ENCODE results near the gene APOBEC3H.

APOBEC3H gene

DNA sequence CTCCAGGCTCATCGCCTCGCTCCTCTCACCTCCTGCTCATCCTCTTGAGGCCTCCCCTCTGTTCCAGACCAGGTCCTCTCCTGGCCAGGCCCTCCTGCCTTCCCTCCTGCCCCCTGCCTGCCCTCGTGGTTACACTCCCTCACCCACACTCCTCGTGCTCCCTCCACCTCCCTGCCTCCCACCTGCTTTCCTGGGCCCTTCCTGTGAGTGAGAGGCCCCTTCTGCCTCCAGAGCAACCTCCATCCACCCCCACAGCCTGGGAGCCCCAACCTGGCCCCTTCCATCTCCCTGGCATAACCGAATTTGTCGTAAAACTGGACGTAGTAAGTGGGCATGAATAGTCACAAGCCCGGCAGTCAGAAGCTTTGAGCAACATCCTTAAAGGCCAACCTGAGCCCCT lies 15.4 kb upstream of the APOBEC3H start:
- DNase-seq = no peak

DNA sequence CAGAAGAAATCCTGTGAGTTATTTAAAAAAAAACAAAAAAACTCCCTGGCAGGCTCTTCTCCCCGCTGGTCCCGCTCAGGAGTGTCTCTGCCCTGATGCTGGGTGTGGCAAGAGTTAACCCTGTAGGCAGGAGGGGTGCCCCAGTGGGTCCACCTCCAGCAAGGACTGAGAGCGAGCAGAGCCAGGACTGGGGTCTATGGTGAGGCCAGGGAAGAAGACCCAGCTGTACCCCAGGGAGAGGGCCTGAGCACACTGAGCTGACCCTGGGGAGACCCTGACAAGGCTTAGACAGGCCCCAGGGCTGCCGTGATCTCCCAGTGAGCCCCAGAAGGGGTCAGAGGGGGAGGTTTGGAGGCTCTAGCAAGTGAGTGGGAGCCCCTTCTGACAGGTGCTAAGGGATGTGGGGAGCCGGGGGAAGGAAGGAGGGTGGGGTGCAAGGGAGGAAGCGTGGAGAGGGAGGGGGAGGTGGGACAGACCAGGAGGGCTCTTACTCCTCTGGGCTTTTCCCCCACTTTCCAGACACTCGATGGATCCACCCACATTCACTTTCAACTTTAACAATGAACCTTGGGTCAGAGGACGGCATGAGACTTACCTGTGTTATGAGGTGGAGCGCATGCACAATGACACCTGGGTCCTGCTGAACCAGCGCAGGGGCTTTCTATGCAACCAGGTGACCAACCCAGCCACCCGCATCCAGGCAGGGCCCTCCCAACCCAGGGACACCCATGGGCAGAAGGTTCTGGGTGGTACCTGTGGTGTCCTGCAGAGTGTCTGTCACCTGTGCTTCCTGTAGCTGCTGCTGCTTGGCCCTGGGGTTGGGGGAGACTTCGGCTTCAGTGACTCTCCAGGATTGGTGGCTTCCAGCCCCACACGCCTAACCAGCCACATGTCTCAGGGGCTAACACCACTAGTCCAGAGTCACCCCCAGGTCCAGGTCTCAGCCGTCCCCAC lies 13.6 kb upstream of the APOBEC3H start:
- DNase-seq = no peak

DNA sequence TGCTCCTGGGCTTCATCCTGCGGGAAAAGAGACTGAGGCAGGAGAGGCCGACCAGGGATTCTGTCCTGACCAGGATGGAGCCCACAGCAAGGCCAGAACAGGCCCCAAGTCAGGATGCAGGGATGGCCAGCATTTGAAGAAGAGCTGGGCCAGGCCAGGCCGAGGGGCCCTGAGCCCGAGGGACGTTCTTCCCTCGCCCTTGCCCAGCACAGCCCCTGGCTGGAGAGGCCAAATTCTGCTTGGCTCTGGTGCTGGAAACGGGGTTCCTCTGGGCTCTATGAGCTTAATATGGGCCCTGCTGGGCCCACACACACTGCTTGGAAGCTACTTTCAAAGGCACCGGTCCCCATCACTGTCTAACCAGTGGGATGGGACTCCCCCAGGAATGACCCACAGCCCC lies 12.4 kb upstream of the APOBEC3H start:
- no peak for DNase-seq

DNA sequence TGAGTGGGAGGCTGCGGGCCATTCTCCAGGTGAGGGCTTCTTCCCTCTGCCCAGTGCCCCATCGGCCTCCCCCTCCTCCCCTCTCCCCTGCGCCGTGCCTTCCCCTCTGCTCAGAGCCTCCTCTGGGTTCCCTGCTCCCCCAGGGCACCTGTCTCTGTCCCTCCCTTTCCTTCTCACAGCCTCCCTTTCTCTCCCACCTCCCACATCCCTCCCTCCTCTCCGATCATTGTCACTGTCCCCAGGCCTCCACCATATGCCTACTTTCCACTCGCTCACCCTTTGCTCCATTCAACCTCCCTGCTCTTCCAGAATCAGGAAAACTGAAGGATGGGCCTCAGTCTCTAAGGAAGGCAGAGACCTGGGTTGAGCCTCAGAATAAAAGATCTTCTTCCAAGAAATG lies 9.9 kb upstream of the APOBEC3H start:
- no peak for DNase-seq

DNA sequence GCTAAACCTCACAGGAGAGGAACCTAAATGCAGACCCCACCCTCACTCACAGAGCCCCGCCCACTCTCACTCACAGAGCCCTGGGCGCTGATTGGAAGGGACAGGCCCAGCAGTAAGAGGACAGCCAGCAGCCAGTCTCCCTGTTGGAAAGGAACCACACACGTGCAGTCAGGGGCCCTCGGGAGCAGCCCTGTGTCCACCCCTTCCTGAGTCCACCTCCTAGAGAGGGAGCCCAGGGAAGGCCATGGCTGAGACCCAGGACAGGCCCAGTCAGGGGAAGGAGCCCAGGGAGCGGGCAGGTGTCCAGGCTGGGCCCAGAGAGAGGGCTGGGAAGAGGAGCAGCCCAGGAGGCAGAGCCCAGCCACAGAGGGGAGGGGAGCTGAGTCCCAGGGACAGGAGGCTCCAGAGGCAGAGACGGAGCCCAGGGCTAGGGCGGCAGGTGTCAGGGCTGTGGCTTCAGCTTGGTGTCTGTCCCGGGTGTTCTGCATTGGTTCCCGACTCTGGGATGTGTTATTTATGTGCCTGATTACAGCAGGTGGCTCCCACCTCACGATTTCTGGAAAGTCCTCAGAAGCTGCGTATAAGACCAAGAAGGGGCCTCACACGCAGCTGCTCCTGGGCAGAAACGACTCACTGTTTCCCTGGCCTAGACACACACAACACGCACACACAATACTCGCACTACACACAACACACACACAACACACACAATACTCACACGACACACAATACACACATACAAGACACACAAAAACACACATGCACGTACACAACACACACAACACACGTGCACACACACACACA lies 9.0 kb upstream of the APOBEC3H start:
- no peak for DNase-seq

DNA sequence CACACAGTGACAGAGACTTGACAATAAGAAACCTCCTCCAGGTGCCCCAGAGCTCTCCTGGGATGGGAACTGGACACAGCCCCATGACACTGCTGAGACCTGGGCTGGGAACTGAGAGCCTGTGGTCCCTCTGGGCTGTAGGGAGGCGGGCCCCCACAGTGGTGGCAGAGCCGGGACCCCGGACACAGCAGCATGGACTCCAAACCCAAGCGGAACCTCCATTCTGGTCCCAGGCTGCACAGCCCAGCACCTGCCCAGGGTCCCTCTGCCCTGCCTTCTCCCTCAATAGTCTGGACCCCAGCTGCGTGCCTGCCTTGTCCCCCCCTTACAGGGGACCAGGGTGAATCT lies 8.4 kb upstream of the APOBEC3H start:
- no peak for DNase-seq

DNA sequence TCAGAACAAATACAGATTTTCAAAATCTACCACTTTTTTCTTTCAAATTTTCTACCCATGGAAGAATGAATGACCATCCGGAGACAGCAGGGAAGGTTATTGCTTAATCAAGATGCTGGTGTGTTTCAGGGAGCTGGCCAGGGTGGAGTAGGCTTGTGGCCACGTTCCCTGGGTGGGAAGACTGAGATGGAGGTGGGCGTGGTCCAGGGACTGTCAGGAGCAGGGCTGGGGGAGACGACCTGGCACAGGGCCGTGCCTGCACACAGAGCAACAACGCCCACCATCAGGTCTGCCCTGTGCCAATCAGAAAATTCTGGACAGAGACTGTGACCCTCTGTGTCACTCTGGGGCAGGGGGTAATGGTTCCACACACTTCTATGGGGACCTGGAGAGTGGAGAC lies 7.1 kb upstream of the APOBEC3H start:
- DNase-seq = no peak

DNA sequence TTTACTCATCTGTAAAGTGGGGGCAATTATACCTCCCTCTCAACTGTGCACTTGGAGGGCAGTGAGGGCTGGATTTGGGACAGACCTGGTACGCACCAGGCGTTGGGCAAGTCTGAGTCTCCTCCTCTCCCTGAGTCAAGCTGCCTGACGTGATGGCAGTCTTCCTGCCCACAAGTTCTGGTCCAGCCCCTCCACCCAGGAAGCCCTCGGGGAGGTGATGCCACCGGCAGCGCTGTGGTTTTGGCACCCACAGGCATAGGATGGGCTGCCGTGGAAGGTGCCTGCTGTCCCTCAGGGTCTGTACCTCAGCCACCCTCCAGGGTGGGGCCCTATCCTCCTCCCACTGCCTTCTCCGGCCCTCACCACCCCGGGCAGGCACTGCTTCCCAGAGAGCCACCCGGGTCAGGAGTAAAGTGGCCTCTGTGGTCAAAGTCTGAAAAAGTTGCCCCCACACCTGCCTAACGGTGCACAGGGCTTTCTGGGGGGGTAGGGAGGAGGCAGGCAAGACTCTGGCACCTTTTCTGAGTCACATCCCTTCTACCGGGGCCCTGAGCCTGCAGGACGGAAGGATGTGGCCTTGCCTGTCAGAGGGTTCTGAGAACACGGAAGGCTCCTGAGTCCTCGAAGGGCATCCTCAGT lies 6.5 kb upstream of the APOBEC3H start:
- no peak for DNase-seq

DNA sequence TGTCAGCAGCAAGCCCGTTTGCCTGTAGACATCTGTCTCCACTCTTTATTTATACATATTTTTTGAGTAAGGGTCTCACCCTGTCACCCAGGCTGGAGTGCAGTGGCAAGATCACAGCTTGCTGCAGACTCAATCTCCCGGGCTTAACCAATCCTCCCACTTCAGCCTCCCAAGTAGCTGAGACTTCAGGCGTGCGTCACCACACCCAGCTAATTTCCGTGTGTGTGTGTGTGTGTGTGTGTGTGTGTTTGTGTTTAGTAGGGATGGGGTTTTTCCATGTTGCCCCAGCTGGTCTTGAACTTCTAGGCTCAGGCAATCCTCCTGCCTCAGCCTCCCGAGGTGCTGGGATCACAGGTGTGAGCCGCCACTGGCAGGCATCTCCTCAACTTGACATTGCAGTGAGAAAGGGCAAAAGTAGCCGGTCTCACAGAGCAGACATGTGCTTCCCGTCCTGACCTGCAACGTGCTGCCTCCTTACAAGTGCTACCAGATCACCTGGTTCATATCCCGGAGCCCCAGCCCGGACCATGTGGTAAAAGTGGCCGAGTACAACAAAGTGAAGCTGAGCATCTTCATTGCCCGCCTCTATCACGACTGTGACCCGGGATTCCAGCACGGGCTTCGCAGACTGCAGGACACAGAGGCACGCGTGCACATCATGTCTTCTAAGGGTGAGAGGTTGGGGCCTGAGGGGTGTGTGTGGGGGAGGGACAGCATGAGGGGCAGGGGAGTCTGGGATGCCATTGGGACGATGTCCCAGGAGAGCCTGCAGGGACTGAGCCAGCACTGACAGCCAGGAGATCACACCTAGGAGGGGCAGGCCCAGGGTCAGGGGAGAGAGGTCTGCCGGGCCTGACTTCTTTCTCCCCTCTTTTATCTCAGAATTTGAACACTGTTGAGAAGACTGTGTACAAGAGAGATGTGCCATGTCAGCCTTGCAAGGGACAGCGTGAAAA lies 5.6 kb upstream of the APOBEC3H start:
- no peak for DNase-seq

DNA sequence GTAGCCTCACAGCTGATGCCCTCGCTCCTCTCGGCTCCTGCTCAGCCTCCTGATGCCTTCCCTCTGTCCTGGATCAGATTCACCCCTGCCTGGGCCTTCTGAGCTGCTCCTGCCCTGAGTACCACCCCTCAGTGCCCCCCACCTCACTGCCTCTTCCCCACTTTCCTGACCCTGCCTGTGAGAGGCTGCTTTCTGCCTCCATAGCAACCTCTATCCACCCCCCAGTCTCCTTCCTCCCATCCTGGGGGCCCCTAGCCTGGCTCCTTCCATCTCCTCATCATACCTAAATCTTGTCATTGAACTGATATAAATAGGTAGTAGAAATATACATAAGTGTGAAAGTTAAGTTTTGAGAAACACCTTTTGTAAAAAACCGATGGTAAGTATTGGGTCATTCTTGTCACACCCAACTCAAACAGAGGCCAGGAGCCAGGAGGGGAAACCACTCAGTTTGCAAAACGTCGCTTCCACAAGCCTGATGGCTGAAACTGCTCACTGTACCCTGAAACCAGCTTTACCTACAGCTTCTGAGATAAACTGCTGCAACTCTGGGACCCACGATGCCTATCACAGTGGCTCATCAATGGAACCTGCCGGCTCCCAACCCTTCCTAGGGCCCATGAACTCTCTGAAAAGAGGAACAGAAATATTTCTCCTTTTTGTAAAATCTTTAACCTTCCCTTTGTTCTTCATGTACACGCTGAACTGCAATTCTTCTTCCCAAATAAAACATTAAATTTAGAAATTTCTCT lies 4.8 kb upstream of the APOBEC3H start:
- DNase-seq = no peak

DNA sequence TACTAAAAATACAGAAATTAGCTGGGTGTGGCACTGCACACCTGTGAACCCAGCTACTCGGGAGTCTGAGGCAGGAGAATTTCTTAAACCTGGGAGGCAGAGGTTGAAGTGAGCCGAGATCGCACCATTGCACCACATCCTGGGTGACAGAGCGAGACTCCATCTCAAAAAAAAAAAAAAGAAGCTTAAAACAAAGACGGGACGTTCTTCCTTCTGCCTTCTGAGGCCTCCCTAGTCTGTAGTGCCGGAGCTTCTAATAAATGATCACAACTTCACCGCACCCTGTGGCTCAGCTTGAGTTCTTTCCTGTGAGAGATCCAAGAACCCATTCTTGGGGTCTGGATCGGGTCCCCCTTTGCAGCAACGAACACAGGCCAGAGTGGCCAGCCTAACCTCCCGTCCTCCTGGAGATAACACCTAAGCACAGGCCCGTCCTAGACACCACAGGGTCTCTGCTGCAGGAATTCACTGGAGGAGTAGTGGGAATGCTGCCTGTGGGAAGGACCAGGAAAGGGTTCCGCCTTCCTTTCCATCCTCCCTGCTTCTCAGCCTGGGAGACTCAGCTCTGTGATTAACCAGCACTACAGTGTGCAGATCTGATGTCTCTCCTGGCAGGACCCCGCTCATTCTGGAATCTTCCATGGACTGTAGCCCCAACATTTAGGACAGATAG lies 2.2 kb upstream of the APOBEC3H start:
- DNase-seq = no peak

DNA sequence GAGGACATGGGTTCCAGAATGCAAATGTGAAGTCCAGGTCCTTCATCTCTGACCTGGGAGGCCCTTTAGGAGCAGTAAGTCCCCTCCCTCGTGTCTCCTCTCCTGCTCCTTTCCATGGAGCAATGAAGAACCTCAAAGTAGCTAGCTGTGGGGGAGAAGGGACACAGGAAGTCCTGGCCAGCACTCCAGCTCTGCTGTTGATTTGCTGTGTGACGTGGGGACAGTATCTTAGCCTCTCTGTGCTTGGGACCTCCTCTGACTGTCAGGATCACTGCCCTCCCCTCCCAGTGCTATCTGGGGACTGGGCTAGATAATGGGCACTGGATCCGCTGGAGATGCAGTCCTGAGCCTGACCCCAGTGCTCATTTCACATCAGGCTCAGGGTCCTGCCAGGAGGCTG lies 1.1 kb upstream of the APOBEC3H start:
- DNase-seq = no peak

DNA sequence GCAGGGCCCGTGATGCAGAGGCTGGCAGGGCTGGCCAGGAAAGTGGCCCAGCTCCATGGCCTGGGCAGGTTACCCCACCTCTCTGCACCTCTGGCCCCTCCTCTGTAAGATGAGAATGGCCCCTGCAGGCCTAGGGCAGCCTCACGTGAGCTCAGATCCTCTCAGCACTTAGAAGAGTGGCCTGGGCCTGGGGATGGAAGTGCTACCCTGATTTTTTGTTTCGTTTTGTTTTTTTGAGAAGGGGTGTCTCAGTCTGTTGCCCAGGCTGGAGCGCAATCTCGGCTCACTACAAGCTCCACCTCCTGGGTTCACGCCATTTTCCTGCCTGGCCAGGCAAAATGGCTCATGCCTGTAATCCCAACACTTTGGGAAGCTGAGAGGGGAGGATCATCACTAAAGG lies 982 bp downstream of the APOBEC3H start:
- peak; percentile 9 for DNase-seq

DNA sequence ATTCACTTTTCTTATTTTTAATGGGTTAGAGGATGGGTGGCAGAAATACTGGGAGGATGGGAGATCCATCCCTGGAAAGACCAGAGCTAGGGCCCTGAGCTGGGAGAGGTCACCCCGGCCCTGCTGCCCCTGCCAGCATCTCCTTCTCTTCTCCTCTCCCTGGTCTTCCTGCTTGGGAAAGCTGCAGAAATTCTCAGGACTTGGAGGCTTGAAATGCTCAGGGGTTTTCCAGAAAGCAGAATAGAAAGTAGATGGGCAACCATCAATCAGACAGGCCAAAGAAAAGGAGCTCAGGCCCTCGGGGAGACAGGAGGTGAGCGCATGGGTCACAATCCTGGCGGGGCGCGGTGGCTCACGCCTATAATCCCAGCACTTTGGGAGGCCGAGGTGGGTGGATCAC lies 1.5 kb downstream of the APOBEC3H start:
- DNase-seq = no peak

DNA sequence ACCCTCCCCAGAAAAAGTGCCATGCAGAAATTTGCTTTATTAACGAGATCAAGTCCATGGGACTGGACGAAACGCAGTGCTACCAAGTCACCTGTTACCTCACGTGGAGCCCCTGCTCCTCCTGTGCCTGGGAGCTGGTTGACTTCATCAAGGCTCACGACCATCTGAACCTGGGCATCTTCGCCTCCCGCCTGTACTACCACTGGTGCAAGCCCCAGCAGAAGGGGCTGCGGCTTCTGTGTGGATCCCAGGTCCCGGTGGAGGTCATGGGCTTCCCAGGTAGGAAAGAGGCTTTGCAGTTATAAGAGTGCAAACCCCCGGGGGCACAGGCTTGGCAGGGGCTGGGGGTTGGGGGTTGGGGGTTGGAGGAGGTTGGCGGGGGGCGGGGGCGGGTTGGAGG lies 4.2 kb downstream of the APOBEC3H start:
- DNase-seq = no peak

DNA sequence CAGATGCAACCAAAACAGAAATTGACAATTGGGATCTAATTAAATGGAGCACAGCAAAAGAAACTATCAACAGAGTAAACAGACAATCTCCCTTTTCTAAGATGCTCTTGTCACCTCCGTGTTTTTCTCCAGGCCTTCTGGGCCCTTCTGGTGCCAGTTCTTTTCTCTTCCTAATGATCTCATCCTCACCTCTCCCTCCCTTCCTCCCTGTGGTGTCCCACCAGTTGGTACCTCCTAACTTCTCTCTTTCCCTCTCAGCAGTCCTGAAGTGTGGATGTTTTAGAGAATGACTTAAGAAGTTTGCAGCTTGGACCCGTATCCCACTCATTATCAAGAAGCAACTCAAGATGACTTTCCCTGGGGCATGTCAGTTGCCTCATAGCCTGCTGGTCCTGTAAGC lies 6.4 kb downstream of the APOBEC3H start:
- no peak for DNase-seq

DNA sequence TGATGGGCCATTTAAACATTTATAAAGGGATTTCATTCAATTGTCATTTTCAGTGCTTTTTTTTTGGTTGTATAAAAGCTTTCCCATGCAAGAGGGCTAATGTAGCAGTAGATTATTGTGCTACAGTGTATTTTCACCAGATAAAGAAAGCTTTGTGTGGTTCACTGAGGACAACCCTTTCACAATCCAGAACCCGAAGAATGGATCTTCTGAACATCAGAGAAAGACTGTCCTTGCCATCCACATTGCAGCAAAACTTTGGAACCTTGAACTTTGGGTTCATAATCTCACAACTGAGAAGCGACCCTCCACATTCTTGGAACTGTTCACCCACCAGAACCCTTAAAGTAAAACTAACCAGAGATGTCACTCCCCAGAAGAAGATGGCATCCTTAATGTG lies 9.3 kb downstream of the APOBEC3H start:
- DNase-seq = no peak

DNA sequence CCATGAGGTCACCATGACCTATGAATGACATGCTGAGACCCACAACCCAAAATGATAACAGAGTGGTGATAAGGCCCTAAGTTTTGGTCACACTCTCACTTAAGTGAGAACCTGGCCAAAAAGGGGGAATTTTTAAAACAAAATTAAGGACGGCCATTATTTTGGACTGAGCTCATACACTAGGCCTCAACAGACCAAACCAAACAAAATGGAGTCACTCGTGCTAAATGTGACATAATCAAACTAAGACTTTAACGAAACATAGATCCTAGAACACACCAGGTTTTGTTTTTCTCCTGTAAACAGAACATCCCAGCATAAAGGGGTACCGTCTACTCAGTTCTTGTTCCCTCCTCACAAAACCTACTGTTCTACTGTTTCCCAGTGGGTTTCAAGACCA lies 11.4 kb downstream of the APOBEC3H start:
- no peak for DNase-seq

DNA sequence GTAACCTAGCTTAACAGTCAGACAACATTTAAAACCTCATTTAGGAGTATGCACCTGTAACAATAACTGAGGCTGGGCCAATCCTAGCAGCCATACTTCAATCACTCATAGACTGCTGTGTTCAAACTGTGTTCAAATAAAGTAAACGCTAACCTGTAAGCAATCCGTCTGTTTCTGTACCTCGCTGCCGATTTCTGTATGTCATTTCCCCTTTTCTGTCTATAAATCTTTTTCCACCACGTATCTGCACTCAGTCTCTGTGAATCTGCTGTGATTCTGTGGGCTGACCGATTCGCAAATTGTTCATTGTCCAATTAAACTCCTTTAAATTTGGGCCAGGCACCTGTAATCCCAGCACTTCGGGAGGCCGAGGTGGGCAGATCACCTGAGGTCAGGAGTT lies 12.3 kb downstream of the APOBEC3H start:
- no peak for DNase-seq

DNA sequence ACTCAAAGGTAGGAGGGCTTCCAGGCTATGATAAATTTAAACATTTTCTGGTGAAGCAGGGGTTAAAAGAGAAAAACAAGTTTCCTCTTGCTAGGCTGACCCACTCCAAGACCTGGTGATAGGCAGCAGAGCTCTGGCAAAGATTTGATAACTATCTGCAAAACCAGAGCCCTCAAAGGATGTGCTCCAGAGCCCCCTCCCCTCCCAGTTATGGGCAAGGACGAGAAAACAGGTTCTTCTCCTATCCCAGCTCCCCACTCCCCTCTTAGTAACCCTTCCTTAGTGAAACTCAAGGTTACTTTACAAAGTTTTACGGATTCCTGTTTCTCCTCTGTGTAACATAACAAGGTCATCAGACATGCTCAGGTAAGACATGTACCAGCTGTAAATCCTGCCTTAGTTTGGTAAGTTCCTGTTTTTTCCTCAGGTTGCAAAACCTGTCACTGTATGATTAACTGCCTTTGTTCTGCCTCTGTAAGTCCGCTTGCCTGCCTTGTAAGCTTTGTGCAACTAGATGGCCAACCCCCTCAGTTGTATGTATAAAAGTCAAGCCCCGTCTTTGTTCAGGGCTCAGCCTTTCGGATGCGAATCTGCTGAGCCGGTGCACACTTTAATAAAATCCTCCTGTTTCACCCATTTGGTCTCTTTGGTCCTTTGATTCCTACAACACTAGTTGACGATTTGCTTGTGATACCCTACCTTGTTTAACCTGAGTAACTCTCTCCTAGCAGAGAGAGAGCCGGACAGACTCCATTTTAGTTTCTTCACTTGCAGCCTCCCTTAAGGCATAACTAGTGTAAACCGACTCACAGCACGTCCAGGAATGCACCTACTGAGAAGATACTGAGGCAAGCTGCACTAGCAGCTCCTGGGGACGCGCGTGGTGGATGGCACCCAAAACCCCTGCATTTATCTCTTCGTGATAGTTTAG lies 13.9 kb downstream of the APOBEC3H start:
- no peak for DNase-seq
